ENCODE results near the gene C1QB. TPM values are rescaled to one million over a fixed set of nuclear protein-coding genes. Genes with fewer than 3 reads are reported as not detected.

The C1QB gene
- total and polyA plus RNA-seq, 2 of the 8 experiments (the other 6 are each of a cell fraction or from before 2014, with no cell fraction given): not detected

DNA sequence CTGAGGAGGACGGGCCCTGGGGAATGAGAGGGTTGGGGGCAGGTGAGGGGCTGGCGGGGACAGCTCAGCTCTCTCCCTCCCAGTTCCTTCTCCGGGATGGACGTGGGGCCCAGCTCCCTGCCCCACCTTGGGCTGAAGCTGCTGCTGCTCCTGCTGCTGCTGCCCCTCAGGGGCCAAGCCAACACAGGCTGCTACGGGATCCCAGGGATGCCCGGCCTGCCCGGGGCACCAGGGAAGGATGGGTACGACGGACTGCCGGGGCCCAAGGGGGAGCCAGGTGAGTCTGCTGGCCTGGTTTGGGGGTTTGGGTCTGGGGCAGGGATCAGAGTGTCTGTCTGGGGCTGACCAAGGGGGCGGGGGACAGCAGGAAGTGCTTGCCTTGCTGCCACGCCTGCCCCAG lies 9.1 kb upstream of the C1QB start:
- no peaks in the 10 kb centered on the region for H3K36me3 ChIP-seq (ENCODE audit: control insufficient read depth in 2 of 4, insufficient read depth in 4 of 4, low read length in 3 of 4)
- H2BK12ac ChIP-seq (ENCODE audit: low read depth, low read length): no peak overlapping the region
- H4K20me1 ChIP-seq (replicated peaks in 1 of 2; ENCODE audit: control insufficient read depth in 1 of 2, insufficient read depth in 2 of 2, low read length in 2 of 2): no peaks in the 10 kb centered on the region
- no peak overlapping the region for H2BK120ac ChIP-seq (replicated peaks; ENCODE audit: low read depth, low read length)
- no peak overlapping the region for H3K23ac ChIP-seq (ENCODE audit: insufficient read length)
- H2BK5ac ChIP-seq (ENCODE audit: low read depth, low read length): no peak overlapping the region
- no peak overlapping the region for H3K4me3 ChIP-seq (ENCODE audit: extremely low read depth in 1 of 4, insufficient read depth in 2 of 4, low read depth in 3 of 4, low read length in 4 of 4)
- no peak overlapping the region for H3K4ac ChIP-seq (replicated peaks; ENCODE audit: insufficient read length, low read depth, low read length)
- no peak overlapping the region for H3K4me2 ChIP-seq (ENCODE audit: insufficient read depth in 1 of 2, low read depth in 2 of 2, low read length in 2 of 2)
- no peaks in the 10 kb centered on the region; a peak in 1 of 7 replicates for H3K27me3 ChIP-seq (replicated peaks in 1 of 4; ENCODE audit: control insufficient read depth in 3 of 4, extremely low read depth in 1 of 4, insufficient read depth in 3 of 4, low read length in 3 of 4)
- H3K4me1 ChIP-seq (replicated peaks in 1 of 4; ENCODE audit: control insufficient read depth in 3 of 4, insufficient read depth in 4 of 4, low read length in 3 of 4): peaks cover 0 to 5% (median 3%) of the 10 kb centered on the region in 4 experiments; a peak in 4 of 7 replicates
- H3K79me1 ChIP-seq (ENCODE audit: low read depth, low read length): no peaks in the 10 kb centered on the region
- FAIRE-seq: no peak
- no peak overlapping the region for H3K14ac ChIP-seq (ENCODE audit: insufficient read length)
- no peak overlapping the region for H2AK5ac ChIP-seq (ENCODE audit: low read depth, low read length)
- no peak overlapping the region for H4K5ac ChIP-seq (ENCODE audit: insufficient read length, low read depth, low read length)
- no peak overlapping the region for H3K18ac ChIP-seq (ENCODE audit: extremely low read depth, low read length)
- no peak overlapping the region for H2AFZ ChIP-seq (ENCODE audit: low read length)
- H4K8ac ChIP-seq (ENCODE audit: extremely low read depth, insufficient read depth, low read length): peak overlapping the region; percentile 87; the same call in 1 of the 2 replicates
- no peaks in the 10 kb centered on the region for H3K79me2 ChIP-seq (ENCODE audit: control insufficient read depth in 1 of 2, insufficient read depth in 2 of 2, low read length in 2 of 2)
- no peak overlapping the region for H2BK15ac ChIP-seq (ENCODE audit: low read length)
- no peak overlapping the region for H3K56ac ChIP-seq (replicated peaks; ENCODE audit: insufficient read length, low read depth, low read length)
- H3K27ac ChIP-seq (ENCODE audit: low read depth, low read length): no peak overlapping the region
- H3K9me3 ChIP-seq (ENCODE audit: insufficient read depth in 2 of 2, low read depth in 1 of 2, low read length in 1 of 2): no peaks in the 10 kb centered on the region
- no peak for DNase-seq (ENCODE audit: low read depth in 1 of 2, low spot score in 2 of 2)
- ChIA-PET CTCF (ENCODE audit: partially characterized antibody) (interaction anchor here (1.1 to 5.8 kb wide), 6 partner anchors 12 to 117 kb away, joined by 3 to 70 read pairs (median 22); no protein-coding TSS in a partner anchor), POLR2A (ENCODE audit: partially characterized antibody) (no interaction called here)
- 81% methylated on average over 8 of the region's 12 CpGs; no CpG with 5 or more reads in 1 of the 2 experiments for WGBS, 2 experiments (ENCODE audit: extremely low coverage in 1 of 2, insufficient coverage in 1 of 2, insufficient read length in 1 of 2, insufficient replicate concordance in 2 of 2, low coverage in 1 of 2, low lambda C conversion rate in 2 of 2, missing lambda C conversion rate in 1 of 2)
- no peak overlapping the region for H2BK20ac ChIP-seq (ENCODE audit: low read length)
- no peak overlapping the region for H3K9ac ChIP-seq (replicated peaks in 1 of 4; ENCODE audit: extremely low read depth in 1 of 4, low read depth in 3 of 4, low read length in 3 of 4)
- no peaks in the 10 kb centered on the region for H3K23me2 ChIP-seq (ENCODE audit: low read depth, low read length)
- no peak overlapping the region for H4K91ac ChIP-seq (replicated peaks; ENCODE audit: insufficient read length, low read length)
- TF ChIP-seq, protein P1, sequence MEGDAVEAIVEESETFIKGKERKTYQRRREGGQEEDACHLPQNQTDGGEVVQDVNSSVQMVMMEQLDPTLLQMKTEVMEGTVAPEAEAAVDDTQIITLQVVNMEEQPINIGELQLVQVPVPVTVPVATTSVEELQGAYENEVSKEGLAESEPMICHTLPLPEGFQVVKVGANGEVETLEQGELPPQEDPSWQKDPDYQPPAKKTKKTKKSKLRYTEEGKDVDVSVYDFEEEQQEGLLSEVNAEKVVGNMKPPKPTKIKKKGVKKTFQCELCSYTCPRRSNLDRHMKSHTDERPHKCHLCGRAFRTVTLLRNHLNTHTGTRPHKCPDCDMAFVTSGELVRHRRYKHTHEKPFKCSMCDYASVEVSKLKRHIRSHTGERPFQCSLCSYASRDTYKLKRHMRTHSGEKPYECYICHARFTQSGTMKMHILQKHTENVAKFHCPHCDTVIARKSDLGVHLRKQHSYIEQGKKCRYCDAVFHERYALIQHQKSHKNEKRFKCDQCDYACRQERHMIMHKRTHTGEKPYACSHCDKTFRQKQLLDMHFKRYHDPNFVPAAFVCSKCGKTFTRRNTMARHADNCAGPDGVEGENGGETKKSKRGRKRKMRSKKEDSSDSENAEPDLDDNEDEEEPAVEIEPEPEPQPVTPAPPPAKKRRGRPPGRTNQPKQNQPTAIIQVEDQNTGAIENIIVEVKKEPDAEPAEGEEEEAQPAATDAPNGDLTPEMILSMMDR (IDR thresholded peaks at IDR 0.05; ENCODE audit: control extremely low read depth in 1 of 3, insufficient read depth in 1 of 3, low read depth in 1 of 3, low read length in 3 of 3): no peak
- TF ChIP-seq, protein P2, sequence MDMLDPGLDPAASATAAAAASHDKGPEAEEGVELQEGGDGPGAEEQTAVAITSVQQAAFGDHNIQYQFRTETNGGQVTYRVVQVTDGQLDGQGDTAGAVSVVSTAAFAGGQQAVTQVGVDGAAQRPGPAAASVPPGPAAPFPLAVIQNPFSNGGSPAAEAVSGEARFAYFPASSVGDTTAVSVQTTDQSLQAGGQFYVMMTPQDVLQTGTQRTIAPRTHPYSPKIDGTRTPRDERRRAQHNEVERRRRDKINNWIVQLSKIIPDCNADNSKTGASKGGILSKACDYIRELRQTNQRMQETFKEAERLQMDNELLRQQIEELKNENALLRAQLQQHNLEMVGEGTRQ (IDR thresholded peaks at IDR 0.05; ENCODE audit: low read length): no peak
- TF ChIP-seq RNF2 (IDR thresholded peaks at IDR 0.05; ENCODE audit: borderline replicate concordance, low read depth, low read length, missing control alignments, poor library complexity, severe bottlenecking): no peak
- TF ChIP-seq HDAC2 (IDR thresholded peaks at IDR 0.05; ENCODE audit: borderline replicate concordance in 1 of 2, low read depth in 2 of 2, low read length in 2 of 2): no peak
- no peak for TF ChIP-seq RAD21 (IDR thresholded peaks at IDR 0.05 in 1 of 2, conservative IDR thresholded peaks at IDR 0.05 in 1 of 2; ENCODE audit: low read depth in 2 of 2, low read length in 2 of 2)
- no peak for TF ChIP-seq KDM5A (IDR thresholded peaks at IDR 0.05; ENCODE audit: low read length)
- no peak for TF ChIP-seq EGR1 (IDR thresholded peaks at IDR 0.05; ENCODE audit: borderline replicate concordance, low read depth, low read length)
- TF ChIP-seq BACH1 (IDR thresholded peaks at IDR 0.05; ENCODE audit: low read length): no peak
- no peak for TF ChIP-seq MAFK (IDR thresholded peaks at IDR 0.05; ENCODE audit: low read depth, low read length)
